ENCODE results near the gene ZNF552. TPM values are rescaled to one million over a fixed set of nuclear protein-coding genes. Genes with fewer than 3 reads are reported as not detected.

The ZNF552 gene
- total RNA-seq, 1 experiment from 2014 or later: 3.5 TPM

DNA sequence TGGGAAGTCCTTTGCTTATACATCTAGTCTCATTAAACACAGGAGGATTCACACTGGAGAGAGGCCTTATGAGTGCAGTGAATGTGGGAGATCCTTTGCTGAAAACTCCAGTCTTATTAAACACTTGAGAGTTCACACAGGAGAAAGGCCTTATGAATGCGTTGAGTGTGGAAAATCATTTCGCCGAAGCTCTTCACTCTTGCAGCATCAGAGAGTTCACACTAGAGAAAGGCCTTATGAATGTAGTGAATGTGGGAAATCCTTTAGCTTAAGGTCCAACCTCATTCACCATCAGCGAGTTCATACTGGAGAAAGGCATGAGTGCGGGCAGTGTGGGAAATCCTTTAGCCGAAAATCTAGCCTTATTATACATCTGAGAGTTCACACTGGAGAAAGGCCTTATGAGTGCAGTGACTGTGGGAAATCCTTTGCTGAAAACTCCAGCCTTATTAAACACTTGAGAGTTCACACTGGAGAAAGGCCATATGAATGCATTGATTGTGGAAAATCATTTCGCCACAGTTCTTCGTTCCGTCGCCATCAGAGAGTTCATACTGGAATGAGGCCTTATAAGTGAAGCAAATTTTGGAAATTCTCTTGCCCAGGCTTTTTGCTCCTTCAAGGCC is 35.4 kb downstream of the ZNF552 start:
- Histone ChIP-seq H3K4me3 (no peak overlapping the region), H3K9me3 (replicated peaks) (peaks cover 47% of the 10 kb centered on the region), H3K4me1 (replicated peaks) (no peaks in the 10 kb centered on the region), H3K27me3 (replicated peaks) (no peaks in the 10 kb centered on the region), H3K27ac (no peak overlapping the region), H3K36me3 (peaks cover 88% of the 10 kb centered on the region)
- DNase-seq (ENCODE audit: low read depth in 1 of 2, low spot score in 2 of 2): no peak

DNA sequence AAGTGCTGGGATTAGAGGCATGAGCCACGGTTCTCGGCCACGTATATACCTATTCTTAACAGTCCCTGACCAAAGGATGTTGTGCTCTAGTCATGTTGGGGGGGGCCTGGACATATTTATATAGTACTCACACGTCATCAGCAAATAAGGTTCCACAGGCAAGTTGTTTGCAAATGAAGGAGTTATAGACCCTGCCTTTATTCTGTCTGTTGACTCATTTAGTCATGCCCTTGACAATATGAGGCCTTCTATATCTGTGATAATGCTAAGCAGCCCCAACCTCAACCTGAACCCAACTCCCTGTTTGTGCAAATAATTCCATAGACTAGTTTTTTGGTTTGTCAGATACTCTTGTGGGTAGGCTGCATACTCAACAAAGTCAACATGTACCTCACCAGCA is 36.4 kb downstream of the ZNF552 start:
- no peak for DNase-seq (ENCODE audit: low read depth in 1 of 2, low spot score in 2 of 2)
- Histone ChIP-seq H3K4me3 (no peak overlapping the region), H3K9me3 (replicated peaks) (peaks cover 51% of the 10 kb centered on the region), H3K27ac (no peak overlapping the region), H3K27me3 (replicated peaks) (no peaks in the 10 kb centered on the region), H3K36me3 (peaks cover 86% of the 10 kb centered on the region), H3K4me1 (replicated peaks) (no peaks in the 10 kb centered on the region)

DNA sequence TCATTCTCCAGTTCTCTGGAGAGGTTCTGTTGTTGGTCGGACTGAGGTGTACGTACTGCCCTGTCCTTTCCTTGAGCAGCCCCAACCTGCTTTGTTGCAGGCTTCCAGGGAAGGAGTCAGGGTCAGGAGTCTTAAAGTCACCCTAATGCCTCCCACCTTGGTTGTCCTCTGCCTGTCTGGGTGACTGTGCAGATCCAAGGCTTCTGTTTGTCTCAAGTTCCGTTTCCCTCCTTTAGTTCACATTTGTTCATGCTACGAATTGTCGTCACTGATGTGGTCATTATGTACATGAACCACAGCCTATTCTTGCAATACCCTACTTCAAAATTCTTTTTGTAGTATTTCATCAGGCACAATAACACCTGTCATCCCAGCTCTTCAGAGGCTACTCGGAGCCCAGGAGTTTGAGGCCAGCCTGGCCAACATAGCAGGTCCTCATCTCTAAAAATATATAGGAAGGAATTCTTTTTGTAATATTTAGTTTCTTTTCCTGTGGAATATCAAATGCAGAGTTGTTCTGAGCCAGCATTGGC is 37.9 kb downstream of the ZNF552 start:
- no peak overlapping the region for H3K27ac ChIP-seq

DNA sequence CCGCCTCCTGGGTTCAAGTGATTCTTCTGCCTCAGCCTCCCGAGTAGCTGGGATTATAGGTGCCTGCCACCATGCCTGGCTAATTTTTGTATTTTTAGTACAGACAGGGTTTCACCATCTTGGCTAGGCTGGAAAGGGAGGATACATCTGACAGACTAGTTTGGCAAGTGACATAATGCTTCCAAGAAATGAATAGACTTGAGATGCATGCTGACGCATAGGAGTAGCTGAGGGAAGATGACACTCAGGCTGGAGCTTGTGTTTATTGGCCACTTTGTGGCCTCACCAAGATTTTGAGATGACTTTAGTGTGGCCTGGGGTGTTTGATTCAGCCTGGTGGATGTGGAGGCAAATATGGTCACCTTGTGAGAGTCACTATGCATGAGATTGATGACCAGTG is 41.2 kb downstream of the ZNF552 start:
- Histone ChIP-seq H3K36me3 (peaks cover 74% of the 10 kb centered on the region), H3K27ac (no peak overlapping the region), H3K9me3 (replicated peaks) (peaks cover 18% of the 10 kb centered on the region), H3K4me3 (no peak overlapping the region), H3K27me3 (replicated peaks) (no peaks in the 10 kb centered on the region), H3K4me1 (replicated peaks) (peaks cover 6% of the 10 kb centered on the region)
- no peak for DNase-seq (ENCODE audit: low read depth in 1 of 2, low spot score in 2 of 2)

More for the DNA sequence above, 37.9 kb downstream of the ZNF552 start:
- Histone ChIP-seq H3K4me3 (no peak overlapping the region), H3K36me3 (peaks cover 89% of the 10 kb centered on the region), H3K9me3 (replicated peaks) (peaks cover 49% of the 10 kb centered on the region), H3K4me1 (replicated peaks) (no peaks in the 10 kb centered on the region), H3K27me3 (replicated peaks) (no peaks in the 10 kb centered on the region)
- no peak for DNase-seq (ENCODE audit: low read depth in 1 of 2, low spot score in 2 of 2)

DNA sequence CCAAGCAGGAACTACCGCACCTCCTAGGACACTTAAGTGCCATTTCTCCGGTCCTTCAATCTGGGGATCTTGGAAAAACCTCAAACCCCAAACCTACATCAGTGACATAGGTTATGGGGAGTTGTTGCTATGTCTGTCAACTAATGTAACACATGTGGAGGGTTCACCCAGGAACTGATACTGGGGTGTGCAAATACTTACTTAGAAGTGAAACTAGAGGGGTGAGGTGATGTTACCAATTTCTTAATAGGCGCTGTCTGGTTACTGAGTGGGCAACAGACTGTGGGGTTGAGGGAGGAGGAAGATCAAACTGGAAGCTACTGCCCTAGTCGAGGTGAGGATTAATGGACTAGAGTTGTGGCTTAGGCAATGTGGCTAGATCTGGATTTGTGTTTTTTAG is 43.3 kb downstream of the ZNF552 start:
- H3K27ac ChIP-seq: no peak overlapping the region
- no peak for DNase-seq (ENCODE audit: low read depth in 1 of 2, low spot score in 2 of 2)
- H3K9me3 ChIP-seq (replicated peaks): peaks cover 9% of the 10 kb centered on the region
- H3K36me3 ChIP-seq: peaks cover 56% of the 10 kb centered on the region
- H3K4me3 ChIP-seq: no peak overlapping the region
- no peaks in the 10 kb centered on the region for H3K27me3 ChIP-seq (replicated peaks)
- peaks cover 6% of the 10 kb centered on the region for H3K4me1 ChIP-seq (replicated peaks)

DNA sequence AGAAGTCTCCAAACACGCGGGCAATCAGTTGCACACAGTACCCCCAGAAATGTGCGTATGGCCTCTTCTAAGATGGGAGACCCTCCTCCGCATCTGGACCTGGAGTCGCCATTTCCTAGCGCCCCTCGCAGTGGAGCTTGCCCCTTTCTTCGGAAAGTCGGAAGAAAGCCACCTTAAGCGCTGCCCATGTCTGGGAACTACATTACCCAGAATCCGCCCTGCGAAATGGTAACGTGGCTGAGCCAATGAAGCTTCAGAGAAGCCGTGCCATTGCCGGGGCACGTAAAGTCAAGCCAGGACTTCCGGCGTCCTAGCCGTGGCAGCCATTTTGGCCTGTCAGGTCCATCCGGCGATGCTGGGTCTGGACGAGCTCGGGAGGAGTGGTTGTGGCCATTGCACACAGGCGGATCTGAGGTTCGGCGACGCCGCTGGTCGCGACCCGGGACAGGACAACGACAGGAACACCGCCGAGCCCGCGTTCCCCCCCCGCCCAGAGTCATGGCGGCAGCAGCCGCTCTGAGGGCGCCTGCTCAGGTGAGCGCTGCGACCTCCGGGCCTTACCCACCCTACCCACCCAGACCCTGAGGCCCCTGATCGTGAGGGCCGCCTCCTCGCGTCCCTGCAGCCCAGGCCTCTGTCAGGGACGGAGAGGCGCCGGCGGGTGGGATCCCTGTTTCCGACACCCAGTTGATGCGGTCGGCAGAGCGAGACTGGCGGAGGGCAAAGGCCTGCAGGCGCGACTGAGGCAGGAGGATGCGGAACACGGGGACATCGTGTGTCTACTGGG is 45.2 kb downstream of the ZNF552 start, which contains the start of gene ZNF586:
TSS of gene ZNF586 (plus strand) at position 332 of the 787 bp plus-strand sequence. CDS start at position 499, 167 bp downstream.
- H3K27ac ChIP-seq: peak within 1 kb of the TSS; percentile 13; the same call in 1 of the 2 replicates

DNA sequence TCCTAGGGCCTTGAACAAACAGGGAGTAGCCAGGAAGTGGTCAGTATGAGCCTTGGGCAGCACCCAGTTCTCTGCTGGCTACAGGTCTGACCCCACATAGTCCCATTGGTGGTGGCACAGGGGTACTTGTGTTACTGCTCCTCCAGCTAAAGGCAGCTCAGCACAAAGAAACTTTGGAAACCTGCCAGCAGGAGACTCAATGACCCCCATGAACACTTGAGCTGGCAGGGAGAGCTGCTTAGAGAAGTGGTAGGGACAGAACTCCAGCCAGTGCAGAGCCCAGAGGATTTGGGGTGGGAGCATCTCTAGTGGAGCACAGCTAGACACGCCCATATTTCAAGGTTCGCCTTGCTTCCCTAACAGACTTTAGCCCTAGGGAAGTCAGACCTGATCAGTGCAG is 55.6 kb downstream of the ZNF552 start:
- Histone ChIP-seq H3K27me3 (replicated peaks) (no peaks in the 10 kb centered on the region), H3K27ac (no peak overlapping the region), H3K4me3 (no peak overlapping the region), H3K4me1 (replicated peaks) (no peaks in the 10 kb centered on the region), H3K9me3 (replicated peaks) (peaks cover 5% of the 10 kb centered on the region), H3K36me3 (peaks cover 75% of the 10 kb centered on the region)
- DNase-seq (ENCODE audit: low read depth in 1 of 2, low spot score in 2 of 2): no peak

More for the DNA sequence above, 45.2 kb downstream of the ZNF552 start, which contains the start of gene ZNF586:
- H3K4me1 ChIP-seq (replicated peaks): peaks cover 6% of the 10 kb centered on the region
- no peaks in the 10 kb centered on the region for H3K27me3 ChIP-seq (replicated peaks)
- peaks cover 5% of the 10 kb centered on the region for H3K9me3 ChIP-seq (replicated peaks)
- peaks cover 41% of the 10 kb centered on the region for H3K36me3 ChIP-seq
- DNase-seq (ENCODE audit: low read depth in 1 of 2, low spot score in 2 of 2): peak; percentile 61 to 89
- peak within 1 kb of the TSS; percentile 66 for H3K4me3 ChIP-seq

DNA sequence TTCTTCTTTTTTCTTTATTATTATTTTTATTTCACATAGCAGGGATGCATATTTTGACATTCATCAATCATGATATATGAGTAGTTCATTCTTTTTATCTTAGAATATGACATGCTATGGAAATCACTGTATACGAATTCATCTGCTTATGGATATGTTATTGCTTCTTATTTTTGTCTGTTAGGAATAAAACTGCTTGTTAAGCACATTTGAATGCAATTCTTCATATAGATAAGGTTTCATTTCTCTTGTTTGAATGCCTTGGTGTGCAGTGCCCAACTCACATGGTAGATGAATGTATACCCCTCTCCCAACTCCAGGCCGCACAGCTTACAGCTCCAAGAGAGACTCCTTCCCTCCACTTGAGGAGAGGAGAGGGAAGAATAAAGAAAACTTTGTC is 56.8 kb downstream of the ZNF552 start:
- Histone ChIP-seq H3K4me1 (replicated peaks) (no peaks in the 10 kb centered on the region), H3K9me3 (replicated peaks) (peaks cover 11% of the 10 kb centered on the region), H3K4me3 (no peak overlapping the region), H3K36me3 (peaks cover 81% of the 10 kb centered on the region), H3K27me3 (replicated peaks) (no peaks in the 10 kb centered on the region), H3K27ac (no peak overlapping the region)
- DNase-seq (ENCODE audit: low read depth in 1 of 2, low spot score in 2 of 2): no peak

Other genes with a start within 250 kb of the ZNF552 start
- 3.6 and 6.1 TPM in 2 replicates for gene ZNF416, start 236.0 kb downstream of the ZNF552 start, total RNA-seq (2014; rRNA removed; shearing (Covaris generic))
- 6.1 and 18.0 TPM in 2 replicates for gene ZIK1, start 230.8 kb downstream of the ZNF552 start, total RNA-seq (2014; rRNA removed; shearing (Covaris generic))
- gene ZNF530, start 215.0 kb downstream of the ZNF552 start, total RNA-seq (2014; rRNA removed; shearing (Covaris generic)): 12.6 and 21.4 TPM in 2 replicates
- gene ZNF134, start 200.7 kb downstream of the ZNF552 start, total RNA-seq (2014; rRNA removed; shearing (Covaris generic)): 25.0 and 26.3 TPM in 2 replicates
- gene ZNF211, start 181.7 kb downstream of the ZNF552 start, total RNA-seq (2014; rRNA removed; shearing (Covaris generic)): 9.7 and 18.5 TPM in 2 replicates
- gene ZSCAN4, start 146.0 kb downstream of the ZNF552 start, total RNA-seq (2014; rRNA removed; shearing (Covaris generic)): not detected in 2 replicates
- gene ZNF551, start 132.9 kb downstream of the ZNF552 start, total RNA-seq (2014; rRNA removed; shearing (Covaris generic)): 6.3 and 12.2 TPM in 2 replicates
- gene ZNF154, start 105.7 kb downstream of the ZNF552 start, total RNA-seq (2014; rRNA removed; shearing (Covaris generic)): 0.91 and 0.92 TPM in 2 replicates
- 2.0 and 4.8 TPM in 2 replicates for gene ZNF671, start 87.3 kb downstream of the ZNF552 start, total RNA-seq (2014; rRNA removed; shearing (Covaris generic))
- 5.7 and 13.0 TPM in 2 replicates for gene ZNF776, start 68.1 kb downstream of the ZNF552 start, total RNA-seq (2014; rRNA removed; shearing (Covaris generic))
- 10.7 and 18.2 TPM in 2 replicates for gene ZNF586, start 45.2 kb downstream of the ZNF552 start, total RNA-seq (2014; rRNA removed; shearing (Covaris generic))
- gene ZNF587B, start 15.4 kb upstream of the ZNF552 start, total RNA-seq (2014; rRNA removed; shearing (Covaris generic)): 11.4 and 13.6 TPM in 2 replicates
- 12.3 and 13.3 TPM in 2 replicates for gene ZNF587, start 34.9 kb upstream of the ZNF552 start, total RNA-seq (2014; rRNA removed; shearing (Covaris generic))
- gene ZNF814, start 74.1 kb upstream of the ZNF552 start, total RNA-seq (2014; rRNA removed; shearing (Covaris generic)): 1.1 and 10.2 TPM in 2 replicates
- gene ZNF417, start 101.7 kb upstream of the ZNF552 start, total RNA-seq (2014; rRNA removed; shearing (Covaris generic)): 7.4 and 8.4 TPM in 2 replicates
- gene ZNF418, start 120.5 kb upstream of the ZNF552 start, total RNA-seq (2014; rRNA removed; shearing (Covaris generic)): 0.21 TPM in 1 of 2 replicates, not detected in the other
- 1.8 and 5.2 TPM in 2 replicates for gene ZNF256, start 132.8 kb upstream of the ZNF552 start, total RNA-seq (2014; rRNA removed; shearing (Covaris generic))
- not detected in 2 replicates for gene C19orf18, start 159.6 kb upstream of the ZNF552 start, total RNA-seq (2014; rRNA removed; shearing (Covaris generic))
- gene ZNF606, start 187.9 kb upstream of the ZNF552 start, total RNA-seq (2014; rRNA removed; shearing (Covaris generic)): 13.1 and 32.0 TPM in 2 replicates
- gene ZSCAN1, start 219.1 kb upstream of the ZNF552 start, total RNA-seq (2014; rRNA removed; shearing (Covaris generic)): not detected in 2 replicates
- not detected in 2 replicates for gene ZNF135, start 244.4 kb upstream of the ZNF552 start, total RNA-seq (2014; rRNA removed; shearing (Covaris generic))

Data from SJSA1 (cell line).